ENCODE measurements around the gene PDLIM5.
"Not testable (repeated sequence)": the region's sequence is repeated elsewhere in the genome, so short reads cannot be mapped to it uniquely, and the experiment has no call there.

The PDLIM5 gene

DNA sequence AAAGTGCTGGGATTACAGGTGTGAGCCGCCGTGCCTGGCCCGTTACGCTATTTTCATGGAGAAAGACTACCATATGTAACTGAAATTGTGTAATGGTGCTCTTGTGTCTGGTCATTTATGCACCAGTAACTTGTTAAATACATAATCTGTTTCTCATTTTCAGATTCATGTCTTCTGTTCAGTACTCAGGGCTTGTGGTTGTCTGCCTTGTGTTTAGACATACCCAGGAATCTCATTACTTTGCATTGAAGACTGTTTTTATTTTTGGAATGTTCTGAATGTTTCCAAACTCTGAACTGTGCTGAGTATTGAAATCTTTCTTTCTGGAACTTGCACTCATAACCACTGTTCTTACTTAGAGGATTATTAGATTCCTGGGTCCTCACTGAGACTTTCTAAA is 52.8 kb downstream of the PDLIM5 start:
- no peak for DNase-seq

- DNase-seq, result no peak
Measured at GRCh38 chr4:94506822-94507221, 55.1 kb downstream of the PDLIM5 start.

- DNase-seq, result no peak
Measured at GRCh38 chr4:94507281-94507680, 55.5 kb downstream of the PDLIM5 start.

- no peak for DNase-seq
Measured at GRCh38 chr4:94507708-94508107, 56.0 kb downstream of the PDLIM5 start.

DNA sequence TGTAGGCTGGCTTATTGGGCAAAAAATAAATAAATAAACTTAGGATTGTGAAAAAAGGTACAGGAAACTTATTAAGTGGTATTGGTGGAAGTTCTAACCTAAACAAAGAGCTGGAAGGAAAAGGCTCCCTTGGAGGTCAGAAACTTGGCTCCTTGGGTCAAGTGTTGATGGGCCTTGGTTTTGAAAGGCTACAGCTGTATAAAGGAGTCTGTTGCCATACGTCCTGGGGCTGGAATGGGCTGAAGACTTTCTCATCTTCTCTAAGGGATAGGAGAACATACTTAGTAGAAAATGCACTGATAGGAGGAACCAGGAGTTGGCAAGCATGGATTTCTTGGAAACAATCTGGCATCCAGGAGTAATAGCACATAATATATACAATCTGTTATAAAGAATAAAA is 56.6 kb downstream of the PDLIM5 start:
- DNase-seq, result no peak

GRCh38 chr4:94508806-94509205 is 57.1 kb downstream of the PDLIM5 start:
- DNase-seq, result no peak

DNA sequence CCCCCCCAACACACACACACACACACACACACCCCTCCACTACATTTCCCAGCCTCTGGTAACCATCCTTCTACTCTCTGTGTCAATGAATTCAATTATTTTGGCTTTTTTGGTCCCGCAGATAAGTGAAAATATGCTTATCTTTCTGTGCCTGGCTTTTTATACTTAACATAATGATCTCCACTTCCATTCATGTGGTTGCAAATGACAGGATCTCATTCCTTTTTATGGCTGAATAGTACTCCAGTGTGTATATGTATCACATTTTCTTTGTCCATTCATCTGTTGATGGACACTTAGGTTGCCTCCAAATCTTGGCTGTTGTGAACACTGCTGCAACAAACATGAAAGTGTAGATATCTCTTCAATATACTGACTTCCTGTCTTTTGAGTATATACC is 59.8 kb downstream of the PDLIM5 start:
- no peak for DNase-seq

DNA sequence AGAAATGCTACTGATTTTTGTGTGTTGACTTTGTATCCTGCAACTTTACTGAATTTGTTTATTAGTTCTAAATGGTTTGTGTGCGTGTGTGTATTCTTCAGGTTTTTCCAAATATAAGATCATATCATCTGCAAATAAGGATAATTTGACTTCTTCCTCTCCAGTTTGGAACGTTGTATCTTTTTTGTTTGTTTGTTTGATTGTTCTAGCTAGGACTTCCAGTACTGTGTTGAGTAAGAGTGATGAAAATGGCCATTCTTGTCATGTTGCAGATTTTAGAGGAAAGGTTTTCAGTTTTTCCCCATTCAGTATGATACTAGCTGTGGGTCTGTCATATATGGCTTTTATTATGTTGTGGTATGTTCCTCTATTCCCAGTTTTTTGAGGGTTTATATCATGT is 61.8 kb downstream of the PDLIM5 start:
- DNase-seq, result not testable (repeated sequence)

- no peak for DNase-seq
Measured at GRCh38 chr4:94515365-94515764, 63.6 kb downstream of the PDLIM5 start.

- no peak for DNase-seq
Measured at GRCh38 chr4:94516067-94516466, 64.3 kb downstream of the PDLIM5 start.

GRCh38 chr4:94516999-94517398 is 65.3 kb downstream of the PDLIM5 start:
- no peak for DNase-seq

- DNase-seq, result no peak
Measured at GRCh38 chr4:94517492-94517891, 65.8 kb downstream of the PDLIM5 start.

- no peak for DNase-seq
Measured at GRCh38 chr4:94519019-94519418, 67.3 kb downstream of the PDLIM5 start.

- DNase-seq, result no peak
Measured at GRCh38 chr4:94519925-94520789, 68.4 kb downstream of the PDLIM5 start.

DNA sequence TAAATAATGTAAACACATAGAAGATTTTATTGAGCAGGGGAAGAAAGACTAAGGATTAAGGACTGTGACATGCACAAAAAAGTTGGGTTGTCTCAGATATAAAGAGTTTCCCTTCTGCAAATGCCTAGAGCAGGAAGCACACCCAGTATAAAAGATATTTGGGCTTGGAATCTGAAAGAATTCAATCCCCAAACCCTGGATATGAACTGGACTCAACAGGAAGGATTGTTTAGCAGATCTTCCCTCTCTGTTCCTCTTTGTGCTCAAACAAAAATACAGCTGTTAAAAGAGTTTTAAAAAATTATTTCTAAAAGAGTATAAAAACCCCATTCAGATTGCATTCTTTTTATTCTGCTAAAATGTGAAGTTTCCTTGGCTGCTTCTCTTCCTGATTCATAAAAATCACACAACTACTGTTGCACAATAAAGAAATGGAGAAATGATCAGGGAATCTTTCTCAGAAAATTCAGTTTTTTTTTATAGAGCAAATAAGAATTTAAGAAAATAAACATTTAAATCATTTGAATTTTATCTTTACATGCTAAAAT is 71.4 kb downstream of the PDLIM5 start:
- DNase-seq, result no peak

GRCh38 chr4:94523617-94524016 is 71.9 kb downstream of the PDLIM5 start:
- DNase-seq, result no peak

DNA sequence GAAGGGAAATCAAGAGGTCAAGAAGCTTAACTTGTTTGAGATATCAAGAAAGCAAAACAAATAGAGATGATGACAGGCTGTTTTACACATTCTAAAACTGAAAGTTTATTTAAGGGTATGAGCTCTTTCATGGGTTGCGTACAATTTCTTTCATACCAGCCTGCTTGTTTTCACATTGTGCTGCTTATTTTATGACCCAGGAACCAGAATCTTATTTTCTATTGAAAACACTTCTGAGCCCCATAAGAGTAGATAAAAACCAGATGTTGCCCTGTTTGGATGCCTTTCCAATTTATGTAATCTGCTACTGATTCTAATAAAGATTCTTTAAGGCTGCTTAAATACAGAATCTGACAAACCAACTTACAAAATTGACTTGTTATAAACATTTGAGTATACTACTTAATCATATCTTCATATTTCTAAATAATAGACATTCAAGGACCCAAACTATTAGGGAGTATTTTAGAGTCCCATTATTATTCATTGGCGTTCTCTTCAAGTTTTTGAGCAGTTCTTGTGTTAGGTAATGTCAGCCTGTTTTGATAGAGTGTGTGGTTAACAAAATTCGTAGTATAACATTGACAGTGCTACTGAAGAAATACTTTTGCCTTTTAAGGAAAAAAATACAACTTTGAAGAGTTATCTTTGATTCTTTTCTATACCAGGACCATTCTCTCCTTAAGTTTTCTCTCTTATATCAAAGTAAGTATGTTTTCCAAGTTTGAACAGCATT is 74.4 kb downstream of the PDLIM5 start:
- no peak for DNase-seq

GRCh38 chr4:94527556-94528233 is 76.0 kb downstream of the PDLIM5 start:
- DNase-seq, result no peak

DNA sequence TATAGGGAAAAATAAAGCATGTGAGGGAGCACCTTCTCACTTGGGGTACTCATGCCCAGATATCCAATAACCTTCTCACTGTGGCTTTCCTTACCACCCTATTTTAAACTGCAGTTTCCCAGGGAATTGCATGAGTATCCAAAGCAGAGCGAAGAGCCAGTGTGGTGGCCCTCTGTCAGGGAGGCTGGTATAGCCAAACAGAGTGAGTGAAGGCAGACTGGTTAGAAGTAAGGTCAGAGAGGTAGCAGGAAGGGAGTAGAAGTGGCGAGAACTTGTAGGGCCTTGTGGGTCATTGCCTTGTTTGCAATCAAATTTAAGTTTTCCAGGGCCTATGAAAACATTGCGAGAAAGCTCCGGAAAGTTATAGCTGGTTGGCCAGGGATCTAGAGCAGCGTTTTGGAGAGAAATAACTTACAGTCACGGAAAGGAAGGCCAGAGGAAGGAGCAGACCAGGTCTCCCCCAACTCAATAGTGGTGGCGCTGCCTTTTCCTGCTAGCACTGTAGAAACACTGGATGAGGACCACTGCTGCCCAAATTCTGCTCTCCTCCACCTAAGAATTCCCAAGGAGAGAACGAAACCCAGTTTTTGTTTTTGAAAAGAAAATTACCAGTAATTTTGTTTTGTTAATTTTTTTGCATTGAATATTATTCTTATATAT is 77.2 kb downstream of the PDLIM5 start:
- DNase-seq, result no peak

- no peak for DNase-seq
Measured at GRCh38 chr4:94530073-94530472, 78.3 kb downstream of the PDLIM5 start.

- DNase-seq, result no peak
Measured at GRCh38 chr4:94531991-94532789, 80.4 kb downstream of the PDLIM5 start.
